ENCODE results near the gene ADK.

DNA sequence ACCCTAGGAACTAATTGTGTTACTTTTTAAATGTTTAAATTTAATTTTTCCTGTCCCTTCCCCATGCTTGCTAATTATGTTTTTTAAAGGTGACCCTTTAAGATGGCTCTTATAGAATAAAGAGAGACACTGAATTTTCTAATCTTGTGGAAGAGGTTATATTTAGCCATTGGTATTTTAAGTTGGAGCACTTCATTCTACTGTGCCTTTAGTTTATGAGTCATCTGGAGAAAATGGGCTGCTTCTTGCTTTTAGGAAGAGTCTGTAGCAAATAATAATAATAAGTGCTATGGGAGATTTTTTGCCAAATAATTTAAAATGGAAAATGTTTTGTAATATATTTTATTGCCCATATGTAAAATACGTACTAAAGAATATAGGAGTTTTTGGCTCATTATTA lies 139.7 kb downstream of the ADK start:
- TF ChIP-seq SIN3A (IDR thresholded peaks at IDR 0.05; ENCODE audit: borderline replicate concordance, insufficient read depth, low read length) = no peak
- TF ChIP-seq REST (IDR thresholded peaks at IDR 0.05; ENCODE audit: insufficient read depth in 1 of 2, low read depth in 2 of 2, low read length in 2 of 2) = no peak
- TF ChIP-seq POLR2AphosphoS5 (IDR thresholded peaks at IDR 0.05; ENCODE audit: low read depth, low read length) = no peak
